SH-SY5Y (cell line): ENCODE data around the gene HDAC6.

ENCODE experiments used
- GATA2 ChIP-seq: IDR thresholded peaks from 2 replicates; pipeline ENCODE4 v1.6.1; 2011; ENCODE audit warnings: mild to moderate bottlenecking, low read depth, low read length
- GATA3 ChIP-seq: IDR thresholded peaks from 2 replicates; pipeline ENCODE4 v1.6.1; 2011; ENCODE audit warnings: low read depth, mild to moderate bottlenecking, low read length, moderate library complexity

- TF ChIP-seq GATA2 (no peak), GATA3 (no peak)
These were observed 19.7 kb upstream of the HDAC6 start for GRCh38 chrX:48782216-48782615.
